Mucosa of gallbladder (tissue), 1 donor: ENCODE results near the gene AGMO. TPM values are rescaled to one million over a fixed set of nuclear protein-coding genes. Genes with fewer than 3 reads are reported as not detected.

Source experiments
- DNase-seq: peaks from one replicate; pipeline ENCODE4 v3.0.0-alpha.2; 2020; ENCODE audit warnings: low spot score
- total RNA-seq: library from RNA; stranded (reverse); gene quantifications from one replicate; pipeline ENCODE4 v1.2.1, GENCODE V29; 2021
- donor health status: DM: no; HTN: no; CAD: no.

AGMO gene
- total RNA-seq: 8.3 TPM

DNA sequence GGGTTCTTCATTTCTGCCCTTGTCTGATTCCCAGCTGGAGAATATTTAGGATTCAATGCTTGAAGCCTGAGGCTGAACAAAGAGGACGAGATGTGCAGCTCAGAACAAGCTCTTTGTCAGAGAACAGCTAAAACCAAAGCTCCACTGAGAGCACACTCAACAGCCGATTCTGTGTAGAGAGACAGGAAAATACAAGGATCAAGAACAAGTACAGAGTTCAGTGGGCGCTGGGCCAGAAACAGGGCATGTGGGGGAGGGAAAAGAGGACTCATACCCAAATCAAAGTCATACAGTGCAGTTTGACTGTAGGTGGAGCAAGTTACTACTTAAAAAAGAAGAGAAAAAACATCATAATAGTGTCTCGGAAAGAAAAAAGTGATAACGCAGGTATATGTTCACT is at the start of gene AGMO:
AGMO (minus strand) TSS at position 181 of the 400 bp plus-strand sequence.
- DNase-seq: peak; percentile 89

DNA sequence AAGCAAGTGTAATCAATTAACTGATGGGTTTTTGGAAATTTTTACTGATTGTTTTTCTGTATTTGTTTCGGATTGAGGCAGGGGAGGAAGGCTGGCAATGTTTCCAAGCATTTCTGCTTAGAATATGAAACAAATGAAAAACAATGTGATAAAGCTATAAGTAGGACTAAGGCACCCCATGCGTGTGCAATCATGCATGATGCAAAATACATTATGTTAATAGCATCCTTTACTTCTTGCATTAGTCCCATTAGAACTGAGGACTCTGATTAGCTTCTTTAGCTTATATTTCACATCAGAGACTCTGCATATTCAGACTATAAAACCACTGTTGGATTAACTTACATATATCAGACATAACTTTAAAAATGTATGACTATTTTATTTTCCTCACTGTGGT is 48.7 kb upstream of the AGMO start:
- DNase-seq: no peak

GRCh38 chr7:15609287-15609686 is 47.5 kb upstream of the AGMO start:
- no peak for DNase-seq

GRCh38 chr7:15607529-15608210 is 45.9 kb upstream of the AGMO start:
- DNase-seq: no peak

DNA sequence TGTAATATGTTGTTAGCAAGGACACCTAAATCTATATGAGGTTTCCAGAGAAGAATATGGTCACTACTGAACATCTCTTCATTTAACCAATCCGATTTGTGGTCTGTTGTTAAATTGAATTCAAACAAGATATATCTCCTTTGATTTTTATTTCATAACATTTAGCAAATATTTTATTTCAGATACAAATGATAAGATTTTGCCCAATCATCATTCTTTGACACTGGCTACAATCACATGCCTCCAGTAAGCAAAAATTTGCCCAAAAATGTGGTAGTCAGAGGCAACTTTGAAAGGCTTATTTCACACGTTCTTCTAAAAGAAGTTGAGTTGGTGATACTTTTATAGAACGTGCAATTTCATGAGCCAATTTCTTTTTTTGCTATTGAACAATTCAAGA is 44.7 kb upstream of the AGMO start:
- no peak for DNase-seq

GRCh38 chr7:15604166-15604565 is 42.4 kb upstream of the AGMO start:
- DNase-seq: no peak

DNA sequence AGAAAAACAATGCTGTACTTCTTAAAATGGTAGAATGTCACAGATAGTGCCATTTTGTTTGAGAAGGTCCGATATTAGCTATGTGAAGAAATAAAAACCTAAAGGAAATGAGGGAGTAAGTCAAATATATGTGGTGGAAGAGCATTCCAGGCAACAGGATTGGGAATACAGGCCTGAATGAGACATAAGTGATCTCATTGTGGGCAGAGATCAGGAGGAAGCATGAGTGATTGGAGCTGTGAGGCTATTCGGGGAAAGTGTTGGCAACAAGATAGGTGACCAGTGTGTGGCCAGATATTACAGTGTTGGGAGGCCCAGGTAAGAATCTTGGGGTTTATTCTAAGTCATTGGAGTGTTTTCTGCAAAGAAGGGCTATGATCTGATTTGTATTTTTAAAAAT is 41.3 kb upstream of the AGMO start:
- no peak for DNase-seq

GRCh38 chr7:15602236-15602635 is 40.4 kb upstream of the AGMO start:
- DNase-seq: no peak

GRCh38 chr7:15601175-15601574 is 39.4 kb upstream of the AGMO start:
- no peak for DNase-seq

GRCh38 chr7:15600298-15600697 is 38.5 kb upstream of the AGMO start:
- no peak for DNase-seq

DNA sequence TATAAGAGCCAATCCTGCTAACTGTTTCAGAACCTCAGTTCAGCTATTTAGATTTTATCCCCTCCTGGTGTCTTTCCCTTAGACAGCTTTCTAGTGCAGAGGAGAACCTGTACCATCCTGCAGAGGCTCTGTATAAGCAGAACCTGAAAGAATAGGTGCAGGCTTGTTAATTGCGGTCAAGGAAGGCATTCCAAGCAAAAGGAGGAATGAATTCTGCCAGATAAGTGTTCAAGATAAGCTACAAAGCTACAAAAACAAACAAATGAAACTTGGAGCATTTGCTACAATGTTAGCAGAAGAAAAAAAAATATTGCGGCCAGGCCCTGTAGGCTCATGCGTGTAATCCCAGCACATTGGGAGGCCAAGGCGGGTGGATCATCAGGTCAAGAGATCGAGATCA is 32.6 kb upstream of the AGMO start:
- no peak for DNase-seq

GRCh38 chr7:15593382-15593781 is 31.6 kb upstream of the AGMO start:
- DNase-seq: no peak

DNA sequence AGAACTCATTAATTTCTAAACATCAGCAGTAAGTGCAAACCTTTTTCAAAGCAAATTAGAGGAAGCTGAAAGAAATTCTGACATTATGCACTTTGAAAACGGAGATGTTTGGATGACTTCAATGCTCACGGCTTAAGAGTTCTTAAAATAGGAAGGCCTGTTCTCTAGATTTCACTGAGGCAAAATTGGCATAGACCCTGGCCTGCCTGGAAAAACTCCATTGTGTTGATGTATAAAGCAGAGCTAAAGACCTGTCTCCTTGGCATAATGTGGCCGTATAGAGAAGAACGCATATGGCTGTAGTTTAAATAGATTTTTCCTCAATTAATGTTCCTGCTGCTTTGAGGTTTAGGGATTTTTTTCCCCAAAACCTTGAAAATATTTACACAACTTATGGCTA is 24.5 kb upstream of the AGMO start:
- no peak for DNase-seq

GRCh38 chr7:15584575-15584974 is 22.8 kb upstream of the AGMO start:
- DNase-seq: no peak

GRCh38 chr7:15582773-15583172 is 21.0 kb upstream of the AGMO start:
- no peak for DNase-seq

DNA sequence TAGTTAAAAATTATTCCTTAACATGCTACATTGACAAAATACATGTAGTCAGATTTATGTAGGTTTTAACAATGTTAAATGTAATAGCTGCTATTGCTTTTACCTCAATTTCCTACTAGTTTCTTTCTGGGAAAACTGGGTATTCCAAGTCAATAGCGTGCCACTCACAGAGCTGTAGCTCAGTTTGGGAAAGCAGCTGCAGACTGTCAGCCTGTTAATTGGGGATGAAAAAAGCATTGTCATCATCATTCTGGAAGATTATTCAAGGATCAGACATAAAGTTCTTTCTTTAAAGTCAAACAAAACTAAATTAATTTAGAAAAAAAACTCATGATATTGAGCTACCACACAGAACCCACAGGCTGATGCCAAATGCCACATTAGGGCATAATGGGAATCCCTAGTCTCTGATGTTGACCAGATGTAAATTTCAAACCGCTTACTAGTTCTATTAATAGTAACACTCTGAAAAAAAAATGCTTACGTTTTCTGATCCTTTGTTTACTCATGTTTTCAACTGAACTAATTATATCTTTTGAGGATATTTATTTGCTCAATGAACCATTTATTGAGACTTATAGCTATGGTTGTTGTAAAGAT is 19.6 kb upstream of the AGMO start:
- no peak for DNase-seq

DNA sequence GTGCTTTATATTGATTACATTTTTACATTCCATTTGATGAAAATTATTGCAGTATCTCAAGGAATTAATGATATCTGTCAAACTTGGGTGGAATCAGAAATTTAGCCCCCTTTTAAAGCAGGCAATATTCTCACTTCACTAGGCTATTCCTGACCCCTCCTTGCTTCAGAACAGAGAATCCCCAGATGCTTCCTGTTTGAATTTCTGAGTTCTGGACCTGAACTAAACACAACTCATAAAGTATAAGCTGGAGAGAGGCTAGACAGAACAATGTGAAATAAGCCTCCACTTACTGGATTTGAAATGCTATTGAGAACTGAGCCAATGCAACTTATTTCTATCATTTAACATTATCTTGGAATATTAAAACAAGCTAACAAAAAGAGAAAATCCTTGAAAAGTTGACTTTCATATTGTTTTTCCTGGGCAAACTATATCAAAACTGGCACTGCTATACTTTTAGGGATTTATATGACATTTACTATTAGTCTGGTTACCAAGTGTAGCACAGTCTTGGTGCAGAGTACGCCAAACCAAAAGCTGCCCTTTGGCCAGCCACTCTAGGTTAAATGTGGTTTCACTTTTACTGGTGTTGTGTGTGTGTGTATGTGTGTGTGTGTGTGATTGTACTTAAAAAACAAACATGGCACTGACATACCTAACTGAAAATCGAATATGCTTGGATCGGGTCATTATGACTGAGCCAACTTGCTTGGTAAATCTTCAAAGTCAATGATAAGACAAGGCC is 19.0 kb upstream of the AGMO start:
- DNase-seq: peak; percentile 80

DNA sequence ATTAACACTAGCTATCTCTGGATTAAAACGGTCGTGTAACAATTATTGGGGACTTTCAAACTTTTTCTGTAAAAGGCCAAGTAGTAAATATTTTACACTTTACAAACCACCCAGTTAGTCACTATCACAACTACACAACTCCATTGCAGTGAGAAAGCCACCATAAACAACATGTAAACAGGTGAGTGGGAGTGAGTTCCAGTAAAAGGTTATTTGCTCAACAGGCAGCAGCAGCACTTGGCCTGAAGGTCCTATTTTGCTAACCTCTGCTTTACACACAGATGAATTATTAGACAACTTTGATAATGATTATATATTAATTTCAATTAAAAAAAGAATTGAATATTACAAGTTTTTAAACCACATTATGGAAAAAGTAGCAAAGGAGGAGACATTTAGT is 15.8 kb upstream of the AGMO start:
- DNase-seq: no peak

DNA sequence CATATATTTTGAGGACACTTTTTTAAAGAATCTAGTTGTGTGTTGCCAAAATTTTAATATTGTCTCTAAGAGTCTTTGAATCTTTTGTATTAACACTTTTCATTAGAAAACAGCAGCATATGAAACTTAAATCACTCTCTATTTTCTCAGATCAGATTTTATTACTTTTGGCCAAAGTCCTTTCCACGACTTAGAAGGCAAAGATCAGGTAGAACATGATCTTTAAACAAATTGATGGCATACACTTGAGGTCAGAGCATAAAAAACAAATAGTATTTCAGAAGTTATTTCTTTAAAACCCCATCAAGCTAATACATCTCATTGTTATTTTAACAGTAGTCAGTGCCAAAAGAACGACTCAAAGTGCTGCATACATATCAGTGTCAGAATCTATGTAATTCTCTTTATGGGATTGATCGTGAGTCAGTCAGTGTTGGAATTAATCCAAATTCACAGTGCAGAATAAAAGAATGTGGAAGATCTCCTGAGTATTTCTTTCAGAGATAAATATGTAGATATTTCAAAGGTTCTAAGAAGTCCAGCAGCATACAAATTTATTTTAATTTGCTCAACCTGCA is 9.6 kb upstream of the AGMO start:
- no peak for DNase-seq

- DNase-seq: no peak
These were observed 5.8 kb upstream of the AGMO start for GRCh38 chr7:15567652-15568051.

- DNase-seq: no peak
These were observed 5.2 kb upstream of the AGMO start for GRCh38 chr7:15567036-15567435.

DNA sequence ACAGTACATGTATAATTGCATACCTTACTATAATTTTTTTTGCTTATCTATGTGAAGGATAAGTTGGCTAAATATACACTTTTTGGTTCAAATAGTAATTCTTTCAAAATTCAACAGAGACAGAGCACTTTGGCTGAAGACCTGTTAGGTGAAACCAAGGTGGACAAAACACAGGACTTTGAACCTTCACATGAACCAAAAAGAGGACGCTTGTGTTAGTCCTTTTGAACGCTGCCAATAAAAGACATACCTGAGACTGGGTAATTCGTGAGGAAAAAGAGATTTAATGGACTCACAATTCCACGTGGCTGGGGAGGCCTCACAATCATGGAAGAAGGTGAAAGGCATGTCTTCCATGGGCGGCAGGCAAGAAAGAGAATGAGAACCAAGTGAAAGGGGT is 4.7 kb upstream of the AGMO start:
- no peak for DNase-seq

DNA sequence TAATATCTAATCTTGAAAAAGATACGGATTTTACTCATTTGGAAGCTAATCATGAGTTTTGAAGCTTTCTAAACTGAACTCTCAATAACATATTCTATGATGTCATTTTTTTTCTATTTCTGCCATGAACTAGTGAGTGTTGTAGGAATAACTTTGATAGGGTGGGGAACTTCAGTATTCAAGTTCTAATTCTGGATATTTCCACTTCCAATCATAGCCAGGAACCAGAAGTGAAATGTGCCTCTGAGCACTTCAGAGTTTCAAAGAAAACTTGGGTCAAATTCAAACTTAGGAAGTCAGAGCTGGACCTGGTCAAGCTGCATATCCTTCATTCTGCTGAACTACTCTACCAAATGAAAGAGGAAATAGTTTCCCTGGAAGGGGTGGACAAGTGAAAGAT is 847 bp downstream of the AGMO start:
- DNase-seq: no peak
